ENCODE measurements around the gene SDC4. TPM values are rescaled to one million over a fixed set of nuclear protein-coding genes. Genes with fewer than 3 reads are reported as not detected.

The SDC4 gene
- total and polyA plus RNA-seq, 10 of the 15 experiments (the other 5 are each of a cell fraction or from before 2014, with no cell fraction given), result 0.52 to 11.3 (median 1.4) TPM

- no TSS peak for BruUV-seq (replicated peaks)
- no peaks in the 10 kb centered on the region for H3K36me3 ChIP-seq (ENCODE audit: control insufficient read depth in 2 of 2, insufficient read depth in 2 of 2, low read length in 1 of 2)
- peaks cover 4 to 6% of the 10 kb centered on the region in 2 experiments; a peak in 3 of 4 replicates for H3K27me3 ChIP-seq (replicated peaks in 1 of 2; ENCODE audit: control insufficient read depth in 2 of 2, insufficient read depth in 2 of 2, low read length in 1 of 2)
- no peaks in the 10 kb centered on the region for H3K79me2 ChIP-seq (ENCODE audit: control insufficient read depth, insufficient read depth, low read length)
- no peaks in the 10 kb centered on the region; the same call in 2 of the 3 replicates for H3K9me3 ChIP-seq (replicated peaks; ENCODE audit: control insufficient read depth, insufficient read depth, low read length)
- no peak overlapping the region for H3K4me2 ChIP-seq (ENCODE audit: control insufficient read depth, insufficient read depth)
- H2AFZ ChIP-seq (ENCODE audit: control insufficient read depth, low read depth, low read length), result no peak overlapping the region
- intact Hi-C loops (cut with micrococcal nuclease; ENCODE audit: unreplicated experiment), result no loop called here
- FAIRE-seq (no peak), DNase-seq (ENCODE audit: low read depth, low spot score) (no peak), ATAC-seq (no peak)
- ChIA-PET CTCF (interaction anchor here (0.7 to 11.2 kb wide), 31 partner anchors 8 to 465 kb away, joined by 3 to 121 read pairs (median 7); partner anchors contain the start of genes SDC4 and SYS1), POLR2A (interaction anchor here (0.6 to 1.0 kb wide), 4 partner anchors 50 to 131 kb away, joined by 3 to 4 read pairs (median 4); no protein-coding TSS in a partner anchor), RAD21 (ENCODE audit: unreplicated experiment) (interaction anchor here (0.5 to 4.9 kb wide), 9 partner anchors 13 to 453 kb away, joined by 3 to 36 read pairs (median 4); no protein-coding TSS in a partner anchor), SMC1A (ENCODE audit: uncharacterized antibody, unreplicated experiment) (interaction anchor here (0.7 to 7.2 kb wide), 12 partner anchors 9 to 452 kb away, joined by 3 to 82 read pairs (median 4); partner anchors contain the start of gene SYS1)
- 57% methylated on average over 7 of the region's 7 CpGs for WGBS (ENCODE audit: insufficient coverage, insufficient replicate concordance, low lambda C conversion rate, missing lambda C conversion rate)
- peaks cover 19% of the 10 kb centered on the region for H3K4me1 ChIP-seq (ENCODE audit: control insufficient read depth, insufficient read depth, low read length)
- TF ChIP-seq TARDBP (IDR thresholded peaks at IDR 0.05; ENCODE audit: borderline replicate concordance), result no peak
- TF ChIP-seq E2F8 (IDR thresholded peaks at IDR 0.05; ENCODE audit: low read depth, partially characterized antibody), result no peak
- no peak for TF ChIP-seq CEBPB (IDR thresholded peaks at IDR 0.05; ENCODE audit: borderline replicate concordance in 1 of 2, low read depth in 2 of 2, low read length in 2 of 2)
- TF ChIP-seq GATAD2B (conservative IDR thresholded peaks at IDR 0.05; ENCODE audit: low read depth), result no peak
- TF ChIP-seq RBBP5 (conservative IDR thresholded peaks at IDR 0.05), result no peak
- TF ChIP-seq ATF7 (IDR thresholded peaks at IDR 0.05; ENCODE audit: low read depth), result no peak
- TF ChIP-seq RB1 (IDR thresholded peaks at IDR 0.05; ENCODE audit: borderline replicate concordance), result no peak
- TF ChIP-seq CBX5 (IDR thresholded peaks at IDR 0.05; ENCODE audit: low read depth), result no peak
- TF ChIP-seq WRNIP1 (IDR thresholded peaks at IDR 0.05; ENCODE audit: borderline replicate concordance, low read depth, low read length), result no peak
- no peak for TF ChIP-seq RAD51 (IDR thresholded peaks at IDR 0.05)
- no peak for TF ChIP-seq RFX5 (IDR thresholded peaks at IDR 0.05; ENCODE audit: low read depth, low read length)
- TF ChIP-seq CBFB (IDR thresholded peaks at IDR 0.05; ENCODE audit: low read depth), result no peak
- no peak for TF ChIP-seq ATF2 (IDR thresholded peaks at IDR 0.05; ENCODE audit: low read length)
- no peak for TF ChIP-seq E4F1 (IDR thresholded peaks at IDR 0.05; ENCODE audit: borderline replicate concordance, partially characterized antibody)
- TF ChIP-seq ZNF274 (IDR thresholded peaks at IDR 0.05; ENCODE audit: insufficient read depth, insufficient read length), result no peak
- no peak for TF ChIP-seq SIN3A (IDR thresholded peaks at IDR 0.05; ENCODE audit: low read depth, low read length)
- TF ChIP-seq SREBF1 (IDR thresholded peaks at IDR 0.05; ENCODE audit: low read length), result no peak
- TF ChIP-seq KAT2A (conservative IDR thresholded peaks at IDR 0.05; ENCODE audit: control insufficient read depth, low read depth, low read length), result no peak
- TF ChIP-seq FOXM1 (IDR thresholded peaks at IDR 0.05; ENCODE audit: low read depth, low read length), result no peak
- no peak for TF ChIP-seq HDGF (IDR thresholded peaks at IDR 0.05)
- H3K27ac ChIP-seq (ENCODE audit: control insufficient read depth, insufficient read depth), result no peak overlapping the region
- in situ Hi-C loops (cut with MboI), result no loop called here
- H4K20me1 ChIP-seq (ENCODE audit: control insufficient read depth, insufficient read depth), result no peaks in the 10 kb centered on the region
- no peak overlapping the region for H3K4me3 ChIP-seq
- H3K9ac ChIP-seq (ENCODE audit: control insufficient read depth, insufficient read depth, low read length), result no peak overlapping the region
Observed at GRCh38 chr20:45318386-45318939, 29.8 kb downstream of the SDC4 start.

All from GM12878 (cell line).